ENCODE measurements around the gene NYNRIN. TPM values are rescaled to one million over a fixed set of nuclear protein-coding genes. Genes with fewer than 3 reads are reported as not detected.

The NYNRIN gene
- total RNA-seq, 1 experiment from 2014 or later: 16.6 TPM

GRCh38 chr14:24438223-24439097 is 39.7 kb downstream of the NYNRIN start:
- Mint-ChIP-seq H3K9me3 (no peaks in the 10 kb centered on the region), H3K4me3 (no peak overlapping the region), H3K27me3 (ENCODE audit: low read depth) (no peaks in the 10 kb centered on the region), H3K27ac (no peak overlapping the region), H3K4me1 (peaks cover 10% of the 10 kb centered on the region), H3K36me3 (peaks cover 31% of the 10 kb centered on the region)
- ChIA-PET POLR2A (interaction anchor here (1.1 kb wide), 1 partner anchor 40 kb away, joined by 3 read pairs; the partner anchor contains the start of gene NYNRIN), CTCF (interaction anchor here (0.6 to 4.2 kb wide), 4 partner anchors 13 to 105 kb away, joined by 3 to 83 read pairs (median 28); partner anchors contain the start of gene ADCY4)
- ATAC-seq (no peak), DNase-seq (ENCODE audit: low spot score) (no peak)
- TF ChIP-seq ZNF425 (CRISPR knock-in tag; conservative IDR thresholded peaks at IDR 0.05): no peak
- no peak for TF ChIP-seq TP53 (CRISPR knock-in tag; IDR thresholded peaks at IDR 0.05)
- no peak for TF ChIP-seq ZNF532 (CRISPR knock-in tag; IDR thresholded peaks at IDR 0.05; ENCODE audit: borderline replicate concordance)
- no peak for TF ChIP-seq JAZF1 (CRISPR knock-in tag; IDR thresholded peaks at IDR 0.05)
- TF ChIP-seq IRF1 (CRISPR knock-in tag; IDR thresholded peaks at IDR 0.05): no peak
- no peak for TF ChIP-seq NR3C1 (CRISPR knock-in tag; conservative IDR thresholded peaks at IDR 0.05; ENCODE audit: low read depth)
- no peak for TF ChIP-seq ESRRA (CRISPR knock-in tag; IDR thresholded peaks at IDR 0.05; ENCODE audit: borderline replicate concordance)
- no peak for TF ChIP-seq ATF1 (CRISPR knock-in tag; IDR thresholded peaks at IDR 0.05)
- no peak for TF ChIP-seq CREB1 (CRISPR knock-in tag; IDR thresholded peaks at IDR 0.05)
- TF ChIP-seq USF2 (CRISPR knock-in tag; IDR thresholded peaks at IDR 0.05): no peak
- no peak for TF ChIP-seq ZNF219 (CRISPR knock-in tag; IDR thresholded peaks at IDR 0.05; ENCODE audit: borderline replicate concordance)
- no peak for TF ChIP-seq ZNF138 (CRISPR knock-in tag; conservative IDR thresholded peaks at IDR 0.05)
- no peak for TF ChIP-seq SMAD3 (CRISPR knock-in tag; IDR thresholded peaks at IDR 0.05; ENCODE audit: borderline replicate concordance)

GRCh38 chr14:24439257-24439656 is 40.5 kb downstream of the NYNRIN start:
- Mint-ChIP-seq H3K4me3 (no peak overlapping the region), H3K9me3 (peaks cover 2% of the 10 kb centered on the region; the same call in 1 of the 2 replicates), H3K27me3 (ENCODE audit: low read depth) (no peaks in the 10 kb centered on the region), H3K36me3 (peaks cover 28% of the 10 kb centered on the region), H3K27ac (no peak overlapping the region), H3K4me1 (peaks cover 10% of the 10 kb centered on the region)
- ATAC-seq (no peak), DNase-seq (ENCODE audit: low spot score) (no peak)
- POLR2A ChIA-PET: no interaction called here
- CTCF ChIA-PET: interaction anchor here (0.6 to 3.6 kb wide), 2 partner anchors 8 to 88 kb away, joined by 3 to 60 read pairs; partner anchors contain the start of genes CBLN3 and KHNYN
- TF ChIP-seq RORB (CRISPR knock-in tag; IDR thresholded peaks at IDR 0.05) (no peak), ZMAT4 (CRISPR knock-in tag; IDR thresholded peaks at IDR 0.05) (no peak), NR2C2 (CRISPR knock-in tag; IDR thresholded peaks at IDR 0.05) (no peak), ATF1 (CRISPR knock-in tag; IDR thresholded peaks at IDR 0.05) (no peak), FOXP4 (CRISPR knock-in tag; IDR thresholded peaks at IDR 0.05) (no peak), HMGA2 (CRISPR knock-in tag; IDR thresholded peaks at IDR 0.05) (no peak), USF1 (CRISPR knock-in tag; IDR thresholded peaks at IDR 0.05) (no peak), ATF2 (CRISPR knock-in tag; IDR thresholded peaks at IDR 0.05; ENCODE audit: borderline replicate concordance, low read depth) (no peak)

All from WTC11 (cell line).